ENCODE results near the gene EML4.

Gene EML4

DNA sequence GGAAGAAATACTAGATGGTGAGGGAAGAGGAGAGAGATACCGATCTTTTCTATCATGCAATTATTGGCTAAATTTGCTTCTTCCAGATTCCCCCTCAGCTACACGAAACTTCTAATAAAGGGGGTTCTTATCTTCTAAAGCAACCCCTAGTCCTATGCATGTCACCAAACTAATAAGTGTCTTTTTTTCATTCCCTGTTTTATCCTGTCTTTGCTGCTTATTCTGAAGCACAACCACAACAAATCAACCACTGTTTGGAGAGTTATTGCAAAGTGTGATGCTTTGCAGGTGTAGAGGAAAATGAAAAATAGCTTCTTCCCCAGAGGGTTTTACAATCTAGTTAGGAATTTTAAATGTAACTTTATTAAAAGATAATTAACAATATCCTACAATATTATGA, 60.8 kb downstream of the EML4 start:
- no peak for DNase-seq

DNA sequence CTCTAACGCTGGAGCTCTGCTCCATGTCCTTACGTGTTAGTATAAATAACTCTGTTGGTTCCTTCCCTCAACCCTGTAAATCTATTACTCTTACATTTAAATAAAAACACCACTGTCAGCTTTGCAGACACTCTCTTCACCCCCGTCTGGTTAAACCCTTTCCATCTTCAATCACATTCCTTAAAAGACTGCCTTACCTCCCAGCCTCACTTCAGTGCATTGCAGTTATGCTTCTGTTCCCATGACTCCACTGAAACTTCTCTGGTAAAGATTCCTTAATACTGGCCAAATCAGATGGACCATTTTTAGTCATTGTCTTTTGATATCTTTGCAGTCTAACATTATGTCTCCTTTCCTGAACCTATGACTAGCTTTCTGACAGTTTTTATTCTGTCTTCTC, 61.7 kb downstream of the EML4 start:
- no peak for DNase-seq

GRCh38 chr2:42232024-42232423, 62.9 kb downstream of the EML4 start:
- DNase-seq, result no peak

DNA sequence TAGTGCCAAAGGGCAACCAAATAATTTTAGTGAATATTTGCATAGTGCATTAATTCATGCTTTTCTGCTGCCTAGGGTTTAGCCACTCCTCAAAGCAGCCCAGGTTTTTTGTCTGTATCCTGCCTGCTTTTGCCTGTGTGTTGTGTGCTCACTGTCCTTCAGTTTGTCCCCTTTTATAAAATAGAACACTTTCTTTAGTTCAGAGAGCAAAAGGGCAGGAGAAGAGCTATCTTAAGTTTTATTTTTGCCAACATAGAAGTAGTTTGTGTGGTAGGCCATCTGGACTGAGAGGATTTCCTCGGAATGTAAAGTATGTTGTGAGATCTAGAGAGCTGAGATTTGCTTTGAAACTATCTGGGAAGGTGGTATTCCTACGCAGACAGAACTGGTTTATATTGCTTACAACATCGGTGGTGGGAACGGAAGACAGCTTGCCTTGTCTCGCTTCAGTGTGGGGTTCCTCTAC, 64.9 kb downstream of the EML4 start:
- DNase-seq, result no peak

GRCh38 chr2:42236911-42237310, 67.8 kb downstream of the EML4 start:
- no peak for DNase-seq

- no peak for DNase-seq
Observed at GRCh38 chr2:42238644-42239288, 69.6 kb downstream of the EML4 start.

GRCh38 chr2:42239289-42239661, 70.1 kb downstream of the EML4 start:
- no peak for DNase-seq

GRCh38 chr2:42239811-42240210, 70.7 kb downstream of the EML4 start:
- DNase-seq, result no peak

GRCh38 chr2:42241517-42241916, 72.4 kb downstream of the EML4 start:
- DNase-seq, result no peak

GRCh38 chr2:42243297-42243696, 74.1 kb downstream of the EML4 start:
- DNase-seq, result no peak

DNA sequence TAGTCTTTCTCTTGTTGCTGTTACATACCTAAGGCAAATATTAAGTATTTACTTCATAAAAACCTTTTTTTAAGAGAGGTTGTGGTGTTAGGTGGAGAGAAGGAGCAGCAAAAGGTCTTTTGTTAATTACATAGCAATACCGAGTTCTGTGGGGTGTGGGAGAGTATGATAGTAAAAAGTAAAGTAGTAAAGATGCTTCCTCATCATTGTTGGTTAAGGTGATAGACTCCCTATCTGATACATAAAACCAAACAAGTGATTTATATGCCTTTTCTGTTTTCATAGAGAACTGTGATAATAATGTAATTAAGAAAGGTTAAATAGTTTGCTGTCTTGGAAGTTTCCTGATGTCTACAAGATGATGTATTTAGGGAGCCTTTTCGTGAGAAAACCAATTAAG, 75.4 kb downstream of the EML4 start:
- no peak for DNase-seq

- DNase-seq, result no peak
Observed at GRCh38 chr2:42245396-42245795, 76.2 kb downstream of the EML4 start.

GRCh38 chr2:42246562-42246961, 77.4 kb downstream of the EML4 start:
- DNase-seq, result no peak

DNA sequence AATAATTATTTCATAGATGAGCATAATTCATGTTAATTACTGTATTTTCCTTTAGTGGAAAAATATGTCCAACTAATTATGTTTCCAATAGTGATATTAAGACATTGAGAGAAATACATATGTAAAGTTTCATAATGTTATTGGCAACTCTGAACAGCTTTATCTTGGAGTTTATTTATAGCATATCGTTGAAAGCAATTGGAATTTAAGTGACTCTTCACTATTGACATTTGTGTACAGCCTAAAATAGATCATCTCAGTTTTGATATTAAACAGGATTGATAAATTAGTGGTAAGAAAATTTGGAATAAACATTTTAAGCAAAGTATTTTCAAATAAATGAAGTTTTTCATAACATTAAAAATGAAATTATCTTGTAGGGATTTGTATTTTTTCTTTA, 79.7 kb downstream of the EML4 start:
- no peak for DNase-seq

DNA sequence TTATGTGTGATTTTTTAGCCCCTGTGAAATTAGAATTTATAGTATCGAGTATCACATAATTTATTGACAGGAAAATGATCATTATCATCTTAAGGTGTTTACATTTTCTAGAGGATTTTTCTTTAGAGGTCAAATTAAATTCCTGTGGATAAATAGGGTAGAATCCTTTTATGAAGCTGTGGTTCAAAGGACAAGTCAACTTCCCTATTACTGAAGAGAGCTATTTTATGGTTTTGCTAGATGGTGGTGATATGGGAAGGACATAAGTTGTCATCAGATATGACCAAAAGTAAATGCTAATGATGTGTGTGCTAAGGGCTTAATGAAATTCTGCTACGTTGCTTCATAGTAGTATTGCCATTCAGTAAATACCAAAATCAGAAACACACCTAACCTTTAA, 80.1 kb downstream of the EML4 start:
- no peak for DNase-seq

GRCh38 chr2:42249887-42250286, 80.7 kb downstream of the EML4 start:
- no peak for DNase-seq

GRCh38 chr2:42250925-42251324, 81.8 kb downstream of the EML4 start:
- no peak for DNase-seq

DNA sequence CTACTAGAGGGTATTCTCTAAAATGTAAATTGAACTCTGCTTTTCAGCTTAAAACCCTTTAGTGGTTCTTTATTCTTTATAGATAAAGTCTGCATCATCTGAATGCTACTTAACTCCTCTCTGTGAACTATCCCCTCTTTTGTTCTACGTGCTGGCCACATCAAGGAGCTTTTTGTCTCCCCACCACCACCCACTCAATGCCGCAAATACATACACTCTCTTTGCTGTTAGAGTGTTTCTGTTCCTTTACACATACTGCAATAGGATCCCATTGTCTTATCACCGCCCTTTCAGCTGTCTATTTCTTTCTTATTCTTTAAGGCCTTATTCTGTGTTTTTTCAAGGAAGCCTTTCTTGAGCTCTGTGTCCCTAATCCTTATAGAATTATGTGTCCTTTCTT, 83.3 kb downstream of the EML4 start:
- DNase-seq, result no peak

DNA sequence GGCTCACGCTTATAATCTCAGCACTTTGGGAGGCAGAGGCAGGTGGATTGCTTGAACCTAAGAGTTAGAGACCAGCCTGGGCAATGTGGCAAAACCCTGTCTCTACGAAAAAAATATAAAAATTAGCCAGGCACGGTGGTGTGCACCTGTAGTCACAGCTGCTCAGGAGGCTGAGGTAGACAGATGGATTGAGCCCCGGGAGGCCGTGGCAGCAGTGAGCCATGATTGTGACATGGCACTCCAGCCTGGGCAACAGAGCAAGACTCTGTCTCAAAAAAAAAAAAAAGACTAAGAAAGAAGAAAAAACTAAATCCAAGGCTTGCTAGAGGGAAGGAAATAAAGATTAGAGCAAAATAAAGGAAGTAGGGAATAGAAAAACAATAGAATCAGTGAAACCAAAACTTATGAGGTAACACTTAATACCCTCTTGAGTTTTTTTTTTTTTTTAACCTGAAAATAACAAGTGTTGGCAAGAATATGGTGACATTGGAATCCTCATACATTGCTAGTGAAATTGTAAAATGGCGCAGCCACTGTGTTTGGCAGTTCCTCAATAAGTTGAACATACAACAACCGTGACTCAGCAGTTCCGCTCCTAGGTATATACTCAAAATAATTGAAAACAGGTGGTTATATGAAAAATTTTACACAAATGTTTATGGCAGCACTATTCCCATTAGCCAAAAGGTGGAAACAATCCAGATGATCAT, 85.2 kb downstream of the EML4 start:
- no peak for DNase-seq

DNA sequence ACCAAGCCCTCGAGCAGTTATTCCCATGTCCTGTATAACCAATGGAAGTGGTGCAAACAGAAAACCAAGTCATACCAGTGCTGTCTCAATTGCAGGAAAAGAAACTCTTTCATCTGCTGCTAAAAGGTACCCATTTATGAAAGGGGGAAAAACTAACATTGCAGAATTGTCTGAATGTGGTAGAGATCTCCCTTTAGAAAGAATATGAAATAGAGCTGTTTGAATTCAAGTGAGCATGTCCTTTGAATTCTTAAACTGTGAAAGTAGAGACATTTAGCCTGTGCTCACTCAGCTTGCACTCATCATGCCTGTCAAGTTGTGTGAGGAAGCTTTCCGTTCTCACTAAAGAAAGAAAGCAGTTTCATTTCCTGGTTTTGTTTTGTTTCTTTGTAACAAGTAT, 87.4 kb downstream of the EML4 start:
- DNase-seq, result no peak

GRCh38 chr2:42261518-42262195, 92.5 kb downstream of the EML4 start:
- DNase-seq, result no peak

GRCh38 chr2:42266236-42266635, 97.1 kb downstream of the EML4 start:
- DNase-seq, result no peak

- DNase-seq, result no peak
Observed at GRCh38 chr2:42267530-42267929, 98.4 kb downstream of the EML4 start.

- DNase-seq, result no peak
Observed at GRCh38 chr2:42268528-42269151, 99.5 kb downstream of the EML4 start.
